ENCODE results near the gene MID2. TPM values are rescaled to one million over a fixed set of nuclear protein-coding genes. Genes with fewer than 3 reads are reported as not detected.
A peak's percentile ranks its signal among the peaks of the same experiment; 100 is the strongest.
"Not testable (repeated sequence)": the region's sequence is repeated elsewhere in the genome, so short reads cannot be mapped to it uniquely, and the experiment has no call there.

Gene MID2
- total RNA-seq, 8 experiments from 2014 or later: 0.87 to 10.6 (median 5.4) TPM

- ATAC-seq (replicated peaks in 6 of 8): no peak
- 20 to 100% (median 83%) methylated on average over 1 of the region's 1 CpG; no CpG with 5 or more reads in 6 of the 10 experiments for WGBS, 10 experiments
- Histone ChIP-seq H3K4me3 (no peak overlapping the region), H3K27ac (no peak overlapping the region), H3K4me1 (replicated peaks in 1 of 2) (no peaks in the 10 kb centered on the region)
- in situ Hi-C loops (cut with MboI; ENCODE audit: low pct_unique_long_range_greater_than_20kb in 2 of 9, low sequenced_read_pairs in 9 of 9, unreplicated experiment in 9 of 9): no loop called here
Measured at GRCh38 chrX:107934262-107934661, 108.6 kb downstream of the MID2 start.

- H3K27ac ChIP-seq: no peak overlapping the region
- H3K4me1 ChIP-seq (replicated peaks in 1 of 2): no peaks in the 10 kb centered on the region
- WGBS, 10 experiments: 39% methylated on average over 5 of the region's 7 CpGs; no CpG with 5 or more reads in 9 of the 10 experiments
- ATAC-seq (replicated peaks in 6 of 8): peak in 2 of 8 experiments; percentile 18 to 30
- no peak overlapping the region for H3K4me3 ChIP-seq
- in situ Hi-C loops (cut with MboI; ENCODE audit: low pct_unique_long_range_greater_than_20kb in 2 of 9, low sequenced_read_pairs in 9 of 9, unreplicated experiment in 9 of 9): no loop called here
Measured at GRCh38 chrX:107935200-107935599, 109.5 kb downstream of the MID2 start.

- in situ Hi-C loops (cut with MboI; ENCODE audit: low pct_unique_long_range_greater_than_20kb in 2 of 9, low sequenced_read_pairs in 9 of 9, unreplicated experiment in 9 of 9): no loop called here
- 27 to 72% methylated on average over 3 to 5 of the region's 48 CpGs; no CpG with 5 or more reads in 8 of the 10 experiments for WGBS, 10 experiments
- Histone ChIP-seq H3K4me1 (replicated peaks in 1 of 2) (no peaks in the 10 kb centered on the region), H3K27ac (no peak overlapping the region), H3K4me3 (no peak overlapping the region)
- ATAC-seq (replicated peaks in 6 of 8): peak in 3 of 8 experiments; percentile 14 to 75 (median 74)
Measured at GRCh38 chrX:107935664-107936433, 110.2 kb downstream of the MID2 start.

- Histone ChIP-seq H3K27ac (no peak overlapping the region), H3K4me1 (replicated peaks in 1 of 2) (no peaks in the 10 kb centered on the region), H3K4me3 (no peak overlapping the region)
- in situ Hi-C loops (cut with MboI; ENCODE audit: low pct_unique_long_range_greater_than_20kb in 2 of 9, low sequenced_read_pairs in 9 of 9, unreplicated experiment in 9 of 9): no loop called here
- WGBS, 10 experiments: no CpG with 5 or more reads among the region's 16 CpGs
- ATAC-seq (replicated peaks in 6 of 8): no peak
Measured at GRCh38 chrX:107936434-107936730, 110.7 kb downstream of the MID2 start.

GRCh38 chrX:107940095-107940494, 114.4 kb downstream of the MID2 start:
- H3K4me1 ChIP-seq (replicated peaks in 1 of 2): no peaks in the 10 kb centered on the region
- in situ Hi-C loops (cut with MboI; ENCODE audit: low pct_unique_long_range_greater_than_20kb in 2 of 9, low sequenced_read_pairs in 9 of 9, unreplicated experiment in 9 of 9): no loop called here
- no peak overlapping the region for H3K27ac ChIP-seq
- 56 to 100% (median 73%) methylated on average over 1 to 3 of the region's 3 CpGs; no CpG with 5 or more reads in 5 of the 10 experiments for WGBS, 10 experiments
- ATAC-seq (replicated peaks in 6 of 8): no peak
- H3K4me3 ChIP-seq: no peak overlapping the region

- H3K27ac ChIP-seq; H3K4me3 ChIP-seq; H3K4me1 ChIP-seq (replicated peaks in 1 of 2); ATAC-seq (replicated peaks in 6 of 8); in situ Hi-C loops (cut with MboI; ENCODE audit: low pct_unique_long_range_greater_than_20kb in 2 of 9, low sequenced_read_pairs in 9 of 9, unreplicated experiment in 9 of 9): not testable (repeated sequence)
Measured at GRCh38 chrX:107955337-107955736, 129.7 kb downstream of the MID2 start.

- no peak for ATAC-seq (replicated peaks in 6 of 8)
Measured at GRCh38 chrX:107968623-107969022, 143.0 kb downstream of the MID2 start.

GRCh38 chrX:107970073-107970472, 144.4 kb downstream of the MID2 start:
- ATAC-seq (replicated peaks in 6 of 8): peak in 1 of 8 experiments; percentile 48
- no peak overlapping the region for H3K4me3 ChIP-seq
- no peaks in the 10 kb centered on the region for H3K4me1 ChIP-seq (replicated peaks in 1 of 2)
- in situ Hi-C loops (cut with MboI; ENCODE audit: low pct_unique_long_range_greater_than_20kb in 2 of 9, low sequenced_read_pairs in 9 of 9, unreplicated experiment in 9 of 9): no loop called here
- no peak overlapping the region for H3K27ac ChIP-seq
- WGBS, 10 experiments: 0 to 17% (median 17%) methylated on average over 1 to 2 of the region's 2 CpGs; no CpG with 5 or more reads in 7 of the 10 experiments

More at GRCh38 chrX:107968623-107969022, 143.0 kb downstream of the MID2 start:
- no peak overlapping the region for H3K27ac ChIP-seq
- no peaks in the 10 kb centered on the region for H3K4me1 ChIP-seq (replicated peaks in 1 of 2)
- no peak overlapping the region for H3K4me3 ChIP-seq
- in situ Hi-C loops (cut with MboI; ENCODE audit: low pct_unique_long_range_greater_than_20kb in 2 of 9, low sequenced_read_pairs in 9 of 9, unreplicated experiment in 9 of 9): no loop called here
- 43 to 77% (median 59%) methylated on average over 1 to 3 of the region's 5 CpGs; no CpG with 5 or more reads in 5 of the 10 experiments for WGBS, 10 experiments

GRCh38 chrX:107971636-107972035, 146.0 kb downstream of the MID2 start:
- Histone ChIP-seq H3K4me1 (replicated peaks in 1 of 2) (no peaks in the 10 kb centered on the region), H3K4me3 (no peak overlapping the region), H3K27ac (no peak overlapping the region)
- WGBS, 10 experiments: 54 to 100% (median 81%) methylated on average over 1 to 3 of the region's 3 CpGs; no CpG with 5 or more reads in 4 of the 10 experiments
- ATAC-seq (replicated peaks in 6 of 8): no peak
- in situ Hi-C loops (cut with MboI; ENCODE audit: low pct_unique_long_range_greater_than_20kb in 2 of 9, low sequenced_read_pairs in 9 of 9, unreplicated experiment in 9 of 9): no loop called here

Other genes with a start within 250 kb of the MID2 start
- 10 to 100 TPM; 33.3 to 57.3 (median 41.2) TPM for gene PRPS1, start 197.4 kb upstream of the MID2 start, total RNA-seq
- gene TSC22D3, start 50.1 kb upstream of the MID2 start, total RNA-seq: 10 to 100 TPM in 6 of 8 experiments, 1 to 10 TPM in 2; 5.8 to 95.5 (median 56.0) TPM
- under 1 TPM in 1 of 8 experiments, not detected in 7; 0.28 TPM for gene NCBP2L, start 48.1 kb upstream of the MID2 start, total RNA-seq
- gene TEX13B, start 156.5 kb downstream of the MID2 start, total RNA-seq: under 1 TPM in 3 of 8 experiments, not detected in 5; 0.24 to 0.29 (median 0.25) TPM
- gene VSIG1, start 219.2 kb downstream of the MID2 start, total RNA-seq: 1 to 10 TPM in 2 of 8 experiments, under 1 TPM in 3, not detected in 3; 0.21 to 4.5 (median 0.63) TPM

Data from motor neuron (in vitro differentiated cells).